Stomach (tissue), 9 donors: ENCODE results near the gene RAPGEF1. TPM values are rescaled to one million over a fixed set of nuclear protein-coding genes. Genes with fewer than 3 reads are reported as not detected.

ENCODE experiments used
- DNase-seq, 2 donors: peaks; one replicate each; pipeline versions ENCODE4 v3.0.0 to v3.0.0-alpha.2; 2013 to 2019
- H3K27ac ChIP-seq, 5 donors: fragments of 200-600 bp in 4 of 5; sonication (generic) in 4 of 5; one replicate each; pipeline ENCODE4 v1.5.1; 2013 to 2019; ENCODE audit warnings: mild to moderate bottlenecking in 1 of 5, moderate library complexity in 1 of 5
- H3K27me3 ChIP-seq, 3 donors: fragments of 200-600 bp; sonication (generic); one replicate each; pipeline ENCODE4 v1.5.1; 2017 to 2019; ENCODE audit warnings: mixed run types in 1 of 3
- H3K36me3 ChIP-seq, 4 donors: fragments of 200-600 bp; sonication (generic); 1 replicate in 3 of 4; 2 replicates in 1 of 4; pipeline ENCODE4 v1.5.1; 2016 to 2019
- H3K4me1 ChIP-seq, 4 donors: fragments of 200-600 bp; sonication (generic); one replicate each; pipeline ENCODE4 v1.5.1; 2016 to 2019
- H3K4me3 ChIP-seq, 4 donors: fragments of 200-600 bp; sonication (generic) in 3 of 4; one replicate each; pipeline ENCODE4 v1.5.1; 2016 to 2019; ENCODE audit warnings: mild to moderate bottlenecking in 1 of 4
- H3K9me3 ChIP-seq, 4 donors: fragments of 200-600 bp; sonication (generic); one replicate each; pipeline ENCODE4 v1.5.1; 2016 to 2019
- EP300 ChIP-seq: sonication (generic); formaldehyde crosslinking; IDR thresholded peaks from one replicate; pipeline ENCODE4 v1.6.1; 2017; ENCODE audit warnings: antibody characterized with exemption
- POLR2A ChIP-seq, 4 donors: fragments of 450-650 bp; IDR thresholded peaks; one replicate each; pipeline ENCODE4 v1.6.1; 2016; ENCODE audit warnings: antibody characterized with exemption in 4 of 4, control low read depth in 2 of 4, mild to moderate bottlenecking in 1 of 4, moderate library complexity in 1 of 4
- POLR2AphosphoS5 ChIP-seq, 3 donors: sonication (generic); formaldehyde crosslinking; IDR thresholded peaks; one replicate each; pipeline ENCODE4 v1.6.1; 2016; ENCODE audit warnings: antibody characterized with exemption in 3 of 3
- WGBS, 5 donors: extraction: QIAGEN DNeasy Blood & Tissue Kit in 3 of 5; methylation state at CpG; one replicate each; pipeline versions ENCODE4 v1.1.5 to v1.1.7; 2013 to 2018; 5-methylcytosine and 5-hydroxymethylcytosine counted together
- intact Hi-C: fragments of 100-400 bp; cut with DNase I; formaldehyde crosslinking; loops from one replicate; pipeline ENCODE4 v1.15.1; 2023; ENCODE audit warnings: low total_unique reads
- polyA plus RNA-seq, 3 donors: library from polyadenylated mRNA; stranded (reverse); fragments of 200-250 nt; gene quantifications; one replicate each; pipeline ENCODE4 v1.2.3, GENCODE V29; 2013
- total RNA-seq, 5 donors: library from RNA; depleted of rRNA; stranded (reverse); fragments of >200 nt; gene quantifications; one replicate each; pipeline versions ENCODE4 v1.1.0 to v1.2.3, GENCODE V29; 2014 to 2016
- TF ChIP-seq, protein P1 (sequence below), 7 experiments: fragments of 450-650 bp in 4 of 7; fragments of 200-600 bp in 3 of 7; sonication (generic) in 3 of 7; IDR thresholded peaks; one replicate each; pipeline ENCODE4 v1.5.1; 2016 to 2019; ENCODE audit warnings: antibody characterized with exemption in 7 of 7, control low read depth in 2 of 7, mild to moderate bottlenecking in 1 of 7
- donor health status: healthy with polysubstance abuse.
- donor health status: Bipolar disorder and iron deficiency.
- donor health status: healthy.

RAPGEF1 gene
- total and polyA plus RNA-seq, 8 donors = 8.4 to 84.6 (median 45.1) TPM

DNA sequence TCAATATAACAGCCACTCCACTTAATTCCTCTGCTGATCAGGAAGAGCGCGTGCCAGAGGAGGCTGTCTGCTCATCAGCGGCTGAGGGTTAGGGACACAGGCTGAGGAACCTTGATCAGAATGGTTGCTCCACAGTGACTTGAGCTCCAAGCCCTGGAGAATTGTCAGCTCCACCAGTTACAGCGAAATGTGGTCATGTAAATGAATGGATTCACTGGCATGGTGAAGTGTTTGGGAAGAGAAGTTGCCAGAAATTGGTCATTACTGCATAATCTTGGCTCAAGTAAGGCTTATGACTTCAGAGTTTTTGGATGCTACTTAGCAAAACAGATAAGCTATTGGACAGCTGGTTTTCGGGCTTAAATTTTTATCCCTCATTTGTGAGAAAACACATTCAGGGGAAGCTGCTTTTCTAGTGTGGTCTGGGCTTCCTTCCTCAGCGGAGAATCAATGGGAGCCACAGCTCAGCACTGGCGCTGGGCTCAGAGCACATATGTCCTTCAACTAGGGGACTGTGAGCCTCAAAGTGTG, 129.6 kb downstream of the RAPGEF1 start:
- Histone ChIP-seq H3K27ac (peak overlapping the region in 4 of 5 donors; percentile 74 to 89 (median 80)), H3K4me3 (no peak overlapping the region), H3K36me3 (peaks cover 0 to 73% (median 59%) of the 10 kb centered on the region in 4 donors), H3K27me3 (no peaks in the 10 kb centered on the region), H3K4me1 (peaks cover 30 to 56% (median 42%) of the 10 kb centered on the region in 4 donors), H3K9me3 (no peaks in the 10 kb centered on the region)
- intact Hi-C loops = no loop called here
- peak in 1 of 2 donors; percentile 87 for DNase-seq
- TF ChIP-seq POLR2AphosphoS5 (IDR thresholded peaks at IDR 0.05) (peak; percentile 24 to 74 (median 65)), POLR2A (IDR thresholded peaks at IDR 0.05) (no peak)
- 63 to 83% (median 81%) methylated on average over 7 of the region's 7 CpGs for WGBS, 5 donors

GRCh38 chr9:131609099-131609830, 130.6 kb downstream of the RAPGEF1 start:
- peak; percentile 44 to 87 for DNase-seq
- no peak for TF ChIP-seq POLR2A (IDR thresholded peaks at IDR 0.05)
- TF ChIP-seq POLR2AphosphoS5 (IDR thresholded peaks at IDR 0.05) = no peak
- no peak for TF ChIP-seq EP300
- TF ChIP-seq, protein P1, sequence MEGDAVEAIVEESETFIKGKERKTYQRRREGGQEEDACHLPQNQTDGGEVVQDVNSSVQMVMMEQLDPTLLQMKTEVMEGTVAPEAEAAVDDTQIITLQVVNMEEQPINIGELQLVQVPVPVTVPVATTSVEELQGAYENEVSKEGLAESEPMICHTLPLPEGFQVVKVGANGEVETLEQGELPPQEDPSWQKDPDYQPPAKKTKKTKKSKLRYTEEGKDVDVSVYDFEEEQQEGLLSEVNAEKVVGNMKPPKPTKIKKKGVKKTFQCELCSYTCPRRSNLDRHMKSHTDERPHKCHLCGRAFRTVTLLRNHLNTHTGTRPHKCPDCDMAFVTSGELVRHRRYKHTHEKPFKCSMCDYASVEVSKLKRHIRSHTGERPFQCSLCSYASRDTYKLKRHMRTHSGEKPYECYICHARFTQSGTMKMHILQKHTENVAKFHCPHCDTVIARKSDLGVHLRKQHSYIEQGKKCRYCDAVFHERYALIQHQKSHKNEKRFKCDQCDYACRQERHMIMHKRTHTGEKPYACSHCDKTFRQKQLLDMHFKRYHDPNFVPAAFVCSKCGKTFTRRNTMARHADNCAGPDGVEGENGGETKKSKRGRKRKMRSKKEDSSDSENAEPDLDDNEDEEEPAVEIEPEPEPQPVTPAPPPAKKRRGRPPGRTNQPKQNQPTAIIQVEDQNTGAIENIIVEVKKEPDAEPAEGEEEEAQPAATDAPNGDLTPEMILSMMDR (IDR thresholded peaks at IDR 0.05) = no peak
- Histone ChIP-seq H3K4me1 (peaks cover 30 to 56% (median 42%) of the 10 kb centered on the region in 4 donors), H3K4me3 (no peak overlapping the region), H3K27ac (peak overlapping the region; percentile 65 to 89 (median 75)), H3K36me3 (peaks cover 6 to 73% (median 59%) of the 10 kb centered on the region in 4 donors), H3K9me3 (no peaks in the 10 kb centered on the region), H3K27me3 (no peaks in the 10 kb centered on the region)
- intact Hi-C loops = no loop called here
- 24 to 40% (median 31%) methylated on average over 14 of the region's 14 CpGs for WGBS, 5 donors

- H3K4me3 ChIP-seq = peak overlapping the region in 2 of 4 donors; percentile 2 to 9
- H3K9me3 ChIP-seq = no peaks in the 10 kb centered on the region
- intact Hi-C loops = no loop called here
- H3K36me3 ChIP-seq = peaks cover 6 to 73% (median 59%) of the 10 kb centered on the region in 4 donors
- TF ChIP-seq POLR2A (IDR thresholded peaks at IDR 0.05) (no peak), POLR2AphosphoS5 (IDR thresholded peaks at IDR 0.05) (peak; percentile 37 to 55 (median 41)), EP300 (no peak)
- TF ChIP-seq, protein P1 (IDR thresholded peaks at IDR 0.05) = no peak
- WGBS, 5 donors = 16 to 26% (median 19%) methylated on average over 12 of the region's 12 CpGs
- peaks cover 30 to 56% (median 42%) of the 10 kb centered on the region in 4 donors for H3K4me1 ChIP-seq
- no peaks in the 10 kb centered on the region for H3K27me3 ChIP-seq
- peak; percentile 87 to 92 for DNase-seq
- peak overlapping the region; percentile 65 to 89 (median 75) for H3K27ac ChIP-seq
Measured at GRCh38 chr9:131608493-131609037, 131.3 kb downstream of the RAPGEF1 start.

DNA sequence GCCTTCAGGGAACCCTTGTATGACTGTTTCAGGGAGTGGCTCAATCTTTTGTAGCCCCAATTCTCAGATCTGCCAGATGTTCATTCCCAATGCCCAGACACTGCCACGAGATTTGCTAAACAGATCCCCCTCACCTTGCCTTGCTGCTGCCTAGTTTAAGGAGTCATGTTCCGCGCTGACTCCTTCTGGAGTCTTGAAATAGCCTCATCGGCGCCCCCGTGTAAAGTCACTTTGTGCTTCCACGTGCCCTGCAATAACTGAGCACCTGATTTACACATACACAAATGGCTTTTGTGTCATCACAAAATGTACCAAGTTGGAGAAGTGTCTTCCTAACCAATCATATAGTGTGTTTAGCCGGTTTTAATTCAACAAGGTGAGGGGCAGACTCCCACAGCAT, 132.3 kb downstream of the RAPGEF1 start:
- peaks cover 30 to 56% (median 42%) of the 10 kb centered on the region in 4 donors for H3K4me1 ChIP-seq
- H3K9me3 ChIP-seq = no peaks in the 10 kb centered on the region
- intact Hi-C loops = no loop called here
- peak overlapping the region in 4 of 5 donors; percentile 74 to 89 (median 80) for H3K27ac ChIP-seq
- no peak overlapping the region for H3K4me3 ChIP-seq
- no peak for DNase-seq
- WGBS, 5 donors = 83 to 92% (median 87%) methylated on average over 8 of the region's 8 CpGs
- H3K36me3 ChIP-seq = peaks cover 6 to 73% (median 59%) of the 10 kb centered on the region in 4 donors
- TF ChIP-seq EP300 = no peak
- TF ChIP-seq POLR2AphosphoS5 (IDR thresholded peaks at IDR 0.05) = no peak
- TF ChIP-seq POLR2A (IDR thresholded peaks at IDR 0.05) = no peak
- TF ChIP-seq, protein P1 (IDR thresholded peaks at IDR 0.05) = no peak
- H3K27me3 ChIP-seq = no peaks in the 10 kb centered on the region
